Renal pelvis (tissue), 12 donors: Measurements from ENCODE around the gene PRPF4. TPM values are rescaled to one million over a fixed set of nuclear protein-coding genes. Genes with fewer than 3 reads are reported as not detected.
A peak's percentile ranks its signal among the peaks of the same experiment; 100 is the strongest.
"Not testable (repeated sequence)": the region's sequence is repeated elsewhere in the genome, so short reads cannot be mapped to it uniquely, and the experiment has no call there.

Experiments used
- DNase-seq: peaks from one replicate; pipeline ENCODE4 v3.0.0-alpha.2; 2013
- long read RNA-seq, 16 experiments: transcript quantifications; one replicate each; lab custom pipeline, GENCODE V29; 2026
- polyA plus RNA-seq, 3 donors: library from polyadenylated mRNA; unstranded; fragments of 120-200 nt; gene quantifications; one replicate each; pipeline ENCODE4 v1.2.1, GENCODE V29; 2013; ENCODE audit not compliant: insufficient read length in 3 of 3

Gene PRPF4
- polyA plus RNA-seq = 10 to 100 TPM; 30.6 to 42.9 (median 40.3) TPM
- long read RNA-seq, donor 1, transcript PRPF4-202 (14 exons, 3,212 nt) = major isoform, 6 of 6 reads
- long read RNA-seq, donor 1, partial matches to known transcripts = 0 of 6 reads
- long read RNA-seq, donor 1, other reads (novel, unspliced or antisense) = 0 of 6 reads
- long read RNA-seq, donor 2, partial matches to known transcripts = 0 of 1 reads
- long read RNA-seq, donor 2, other reads (novel, unspliced or antisense) = 0 of 1 reads
- long read RNA-seq, donor 3, partial matches to known transcripts = 8 of 11 reads
- long read RNA-seq, donor 3, other reads (novel, unspliced or antisense) = 0 of 11 reads
- long read RNA-seq, donor 4, transcript PRPF4-202 (14 exons, 3,212 nt) = major isoform, 8 of 9 reads
- long read RNA-seq, donor 4, partial matches to known transcripts = 0 of 9 reads
- long read RNA-seq, donor 4, other reads (novel, unspliced or antisense) = 0 of 9 reads
- long read RNA-seq, donor 5, partial matches to known transcripts = 0 of 4 reads
- long read RNA-seq, donor 5, other reads (novel, unspliced or antisense) = 0 of 4 reads
- long read RNA-seq, donor 6, transcript PRPF4-202 (14 exons, 3,212 nt) = major isoform, 9 of 10 reads
- long read RNA-seq, donor 6, partial matches to known transcripts = 0 of 10 reads
- long read RNA-seq, donor 6, other reads (novel, unspliced or antisense) = 0 of 10 reads
- long read RNA-seq, donor 7, transcript PRPF4-202 (14 exons, 3,212 nt) = major isoform, 12 of 22 reads
- long read RNA-seq, donor 7, partial matches to known transcripts = 6 of 22 reads
- long read RNA-seq, donor 7, other reads (novel, unspliced or antisense) = 0 of 22 reads
- long read RNA-seq, donor 8, partial matches to known transcripts = 0 of 3 reads
- long read RNA-seq, donor 8, other reads (novel, unspliced or antisense) = 0 of 3 reads
- long read RNA-seq, donor 9, transcript PRPF4-202 (14 exons, 3,212 nt) = major isoform, 11 of 13 reads
- long read RNA-seq, donor 9, partial matches to known transcripts = 0 of 13 reads
- long read RNA-seq, donor 9, other reads (novel, unspliced or antisense) = 0 of 13 reads
- long read RNA-seq, donor 10, partial matches to known transcripts = 6 of 12 reads
- long read RNA-seq, donor 10, other reads (novel, unspliced or antisense) = 0 of 12 reads
- long read RNA-seq, donor 11, transcript PRPF4-202 (14 exons, 3,212 nt) = major isoform, 7 of 25 reads
- long read RNA-seq, donor 11, partial matches to known transcripts = 15 of 25 reads
- long read RNA-seq, donor 11, other reads (novel, unspliced or antisense) = 0 of 25 reads
- long read RNA-seq, donor 12, transcript PRPF4-202 (14 exons, 3,212 nt) = major isoform, 5 of 8 reads
- long read RNA-seq, donor 12, partial matches to known transcripts = 0 of 8 reads
- long read RNA-seq, donor 12, other reads (novel, unspliced or antisense) = 0 of 8 reads
- long read RNA-seq, donor 13, partial matches to known transcripts = 0 of 4 reads
- long read RNA-seq, donor 13, other reads (novel, unspliced or antisense) = 0 of 4 reads
- long read RNA-seq, donor 14 = 0 reads
- long read RNA-seq, donor 15, transcript PRPF4-202 (14 exons, 3,212 nt) = major isoform, 6 of 9 reads
- long read RNA-seq, donor 15, partial matches to known transcripts = 0 of 9 reads
- long read RNA-seq, donor 15, other reads (novel, unspliced or antisense) = 0 of 9 reads
- long read RNA-seq, donor 16, partial matches to known transcripts = 10 of 14 reads
- long read RNA-seq, donor 16, other reads (novel, unspliced or antisense) = 0 of 14 reads

- peak; percentile 98 for DNase-seq
Observed at GRCh38 chr9:113275157-113276131, at the start of gene PRPF4, which contains the start of gene CDC26. Gene PRPF4, plus strand, starts transcription at chr9:113275658. Its CDS starts 86 bp downstream, at chr9:113275744. Gene CDC26, minus strand, starts transcription at chr9:113275572. Its CDS starts 3,065 bp downstream, at chr9:113272507.

GRCh38 chr9:113227436-113227835 is 48.0 kb upstream of the PRPF4 start:
- no peak for DNase-seq

GRCh38 chr9:113228130-113228665 is 47.3 kb upstream of the PRPF4 start:
- no peak for DNase-seq

- DNase-seq = no peak
Observed at GRCh38 chr9:113231701-113232100, 43.8 kb upstream of the PRPF4 start.

GRCh38 chr9:113235701-113236255 is 39.7 kb upstream of the PRPF4 start:
- not testable (repeated sequence) for DNase-seq

GRCh38 chr9:113237026-113237425 is 38.4 kb upstream of the PRPF4 start:
- DNase-seq = no peak

GRCh38 chr9:113238202-113238858 is 37.1 kb upstream of the PRPF4 start:
- DNase-seq = no peak

GRCh38 chr9:113238859-113239232 is 36.6 kb upstream of the PRPF4 start:
- DNase-seq = no peak

- DNase-seq = no peak
Observed at GRCh38 chr9:113241161-113241560, 34.3 kb upstream of the PRPF4 start.

- DNase-seq = no peak
Observed at GRCh38 chr9:113244556-113244955, 30.9 kb upstream of the PRPF4 start.

GRCh38 chr9:113245894-113246293 is 29.6 kb upstream of the PRPF4 start:
- DNase-seq = no peak

GRCh38 chr9:113246928-113247327 is 28.5 kb upstream of the PRPF4 start:
- DNase-seq = no peak

- no peak for DNase-seq
Observed at GRCh38 chr9:113247640-113248039, 27.8 kb upstream of the PRPF4 start.

GRCh38 chr9:113249661-113250060 is 25.8 kb upstream of the PRPF4 start:
- not testable (repeated sequence) for DNase-seq

- DNase-seq = no peak
Observed at GRCh38 chr9:113250807-113251206, 24.7 kb upstream of the PRPF4 start.

GRCh38 chr9:113254991-113255390 is 20.5 kb upstream of the PRPF4 start:
- DNase-seq = no peak

- no peak for DNase-seq
Observed at GRCh38 chr9:113255438-113255837, 20.0 kb upstream of the PRPF4 start.

- no peak for DNase-seq
Observed at GRCh38 chr9:113257863-113258262, 17.6 kb upstream of the PRPF4 start.
